Lower leg skin (tissue), 4 donors: Measurements from ENCODE around the gene GEMIN4. TPM values are rescaled to one million over a fixed set of nuclear protein-coding genes. Genes with fewer than 3 reads are reported as not detected.

Experiments
- DNase-seq, 2 donors: peaks; one replicate each; pipeline ENCODE4 v3.0.0-alpha.2; 2019; ENCODE audit warnings: low spot score in 2 of 2
- H3K4me3 ChIP-seq: fragments of 200-600 bp; sonication (generic); 2 replicates; pipeline ENCODE4 v1.5.1; 2017; ENCODE audit warnings: mild to moderate bottlenecking, low read depth; ENCODE audit not compliant: poor library complexity, severe bottlenecking
- POLR2A ChIP-seq, 2 donors: fragments of 450-650 bp; IDR thresholded peaks; one replicate each; pipeline ENCODE4 v1.6.1; 2016 to 2017; ENCODE audit warnings: antibody characterized with exemption in 2 of 2, mild to moderate bottlenecking in 1 of 2, moderate library complexity in 1 of 2
- WGBS, 2 donors: methylation state at CpG; one replicate each; pipeline ENCODE4 v1.1.5; 2018; 5-methylcytosine and 5-hydroxymethylcytosine counted together
- intact Hi-C: fragments of 100-400 bp; cut with DNase I; formaldehyde crosslinking; loops from one replicate; pipeline ENCODE4 v1.15.0; 2023; ENCODE audit warnings: low total_unique reads
- total RNA-seq, 4 donors: library from RNA; depleted of rRNA; stranded (reverse); fragments of >200 nt; gene quantifications; one replicate each; pipeline ENCODE4 v1.1.0, GENCODE V29; 2016
- TF ChIP-seq, protein P1 (sequence below), 3 donors: fragments of 450-650 bp; IDR thresholded peaks; one replicate each; pipeline ENCODE4 v1.5.1; 2016; ENCODE audit warnings: antibody characterized with exemption in 3 of 3, mild to moderate bottlenecking in 3 of 3, moderate library complexity in 2 of 3

GEMIN4 gene
- total RNA-seq, 4 donors from 2014 or later = 27.7 to 48.3 (median 37.7) TPM

DNA sequence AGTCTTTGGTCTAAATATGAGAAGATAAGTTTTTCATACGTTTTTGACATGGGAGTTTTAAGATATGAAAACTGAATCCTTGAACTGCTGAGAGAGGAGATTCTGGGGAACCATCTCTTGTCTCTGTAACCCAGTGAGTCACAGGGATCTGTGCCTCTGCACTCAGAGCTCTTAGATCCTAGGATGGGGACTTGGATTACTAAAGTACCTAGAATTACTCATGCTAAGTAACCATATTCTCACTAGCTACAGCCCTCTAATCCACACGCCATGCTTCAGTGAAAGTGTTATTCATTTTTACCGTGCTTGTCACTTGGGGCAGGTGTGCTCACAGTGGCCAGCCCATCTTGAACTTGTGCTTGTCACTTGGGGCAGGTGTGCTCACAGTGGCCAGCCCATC, 32.1 kb upstream of the GEMIN4 start:
- H3K4me3 ChIP-seq = no peak overlapping the region
- TF ChIP-seq, protein P1, sequence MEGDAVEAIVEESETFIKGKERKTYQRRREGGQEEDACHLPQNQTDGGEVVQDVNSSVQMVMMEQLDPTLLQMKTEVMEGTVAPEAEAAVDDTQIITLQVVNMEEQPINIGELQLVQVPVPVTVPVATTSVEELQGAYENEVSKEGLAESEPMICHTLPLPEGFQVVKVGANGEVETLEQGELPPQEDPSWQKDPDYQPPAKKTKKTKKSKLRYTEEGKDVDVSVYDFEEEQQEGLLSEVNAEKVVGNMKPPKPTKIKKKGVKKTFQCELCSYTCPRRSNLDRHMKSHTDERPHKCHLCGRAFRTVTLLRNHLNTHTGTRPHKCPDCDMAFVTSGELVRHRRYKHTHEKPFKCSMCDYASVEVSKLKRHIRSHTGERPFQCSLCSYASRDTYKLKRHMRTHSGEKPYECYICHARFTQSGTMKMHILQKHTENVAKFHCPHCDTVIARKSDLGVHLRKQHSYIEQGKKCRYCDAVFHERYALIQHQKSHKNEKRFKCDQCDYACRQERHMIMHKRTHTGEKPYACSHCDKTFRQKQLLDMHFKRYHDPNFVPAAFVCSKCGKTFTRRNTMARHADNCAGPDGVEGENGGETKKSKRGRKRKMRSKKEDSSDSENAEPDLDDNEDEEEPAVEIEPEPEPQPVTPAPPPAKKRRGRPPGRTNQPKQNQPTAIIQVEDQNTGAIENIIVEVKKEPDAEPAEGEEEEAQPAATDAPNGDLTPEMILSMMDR (IDR thresholded peaks at IDR 0.05) = no peak
- TF ChIP-seq POLR2A (IDR thresholded peaks at IDR 0.05) = no peak
- WGBS, 2 donors = 73 to 76% methylated on average over 3 of the region's 3 CpGs
- intact Hi-C loops = no loop called here
- peak in 1 of 2 donors; percentile 32 for DNase-seq

GRCh38 chr17:781805-782731, 30.0 kb upstream of the GEMIN4 start, which contains the start of the genes GLOD4 and MRM3:
GLOD4 (minus strand) TSS chr17:782280; CDS start chr17:782255, 25 bp downstream.
MRM3 (plus strand) TSS chr17:782353; CDS start chr17:782379, 26 bp downstream.
- H3K4me3 ChIP-seq = peak within 1 kb of the TSS; percentile 90
- TF ChIP-seq, protein P1 (IDR thresholded peaks at IDR 0.05) = peak in 1 of 3 donors; percentile 10
- TF ChIP-seq POLR2A (IDR thresholded peaks at IDR 0.05) = no peak
- WGBS, 2 donors = 0% methylated on average over 31 to 78 of the region's 87 CpGs
- peak; percentile 93 to 99 for DNase-seq
- intact Hi-C loops = no loop called here

DNA sequence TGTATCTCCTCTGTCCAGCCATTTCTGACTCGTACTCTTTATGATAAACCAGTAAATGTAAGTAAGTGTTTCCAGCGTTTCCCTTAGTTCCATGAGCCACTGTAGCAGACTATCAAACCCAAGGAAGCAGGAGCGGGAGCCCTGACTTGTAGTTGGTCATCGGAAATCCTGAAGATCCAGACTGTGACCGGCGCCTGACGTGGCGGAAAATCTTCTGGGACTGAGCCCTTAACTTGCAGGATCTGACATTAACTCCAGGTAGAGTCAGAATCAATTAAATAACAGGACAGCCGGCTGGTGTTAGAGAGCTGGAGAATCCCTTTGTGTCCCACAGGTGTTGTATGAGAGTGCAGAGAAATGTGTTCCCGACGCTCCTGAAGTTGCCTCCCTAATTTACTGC, 26.0 kb upstream of the GEMIN4 start:
- WGBS, 2 donors = 86 to 94% methylated on average over 11 of the region's 11 CpGs
- no peak overlapping the region for H3K4me3 ChIP-seq
- DNase-seq = peak in 1 of 2 donors; percentile 68
- TF ChIP-seq POLR2A (IDR thresholded peaks at IDR 0.05) = no peak
- TF ChIP-seq, protein P1 (IDR thresholded peaks at IDR 0.05) = no peak
- intact Hi-C loops = no loop called here

GRCh38 chr17:774313-774584, 22.2 kb upstream of the GEMIN4 start:
- TF ChIP-seq POLR2A (IDR thresholded peaks at IDR 0.05) = no peak
- TF ChIP-seq, protein P1 (IDR thresholded peaks at IDR 0.05) = no peak
- intact Hi-C loops = no loop called here
- WGBS, 2 donors = 84 to 92% methylated on average over 5 of the region's 5 CpGs
- H3K4me3 ChIP-seq = no peak overlapping the region
- peak in 1 of 2 donors; percentile 58 for DNase-seq

GRCh38 chr17:773467-774312, 21.6 kb upstream of the GEMIN4 start:
- TF ChIP-seq POLR2A (IDR thresholded peaks at IDR 0.05) = no peak
- TF ChIP-seq, protein P1 (IDR thresholded peaks at IDR 0.05) = no peak
- DNase-seq = peak in 1 of 2 donors; percentile 40
- WGBS, 2 donors = 79 to 82% methylated on average over 14 of the region's 14 CpGs
- no peak overlapping the region for H3K4me3 ChIP-seq
- intact Hi-C loops = no loop called here
